Naive B cell (primary cell): ENCODE results near the gene PROC. TPM values are rescaled to one million over a fixed set of nuclear protein-coding genes. Genes with fewer than 3 reads are reported as not detected.

ENCODE experiments used
- ATAC-seq, 2 donors: fragments of 150-1000 bp; cut with Tn5 transposase; 2 replicates each; pipeline ENCODE4 v1.10.0; 2021; ENCODE audit warnings: low read depth in 2 of 2, mild to moderate bottlenecking in 2 of 2, moderate library complexity in 2 of 2
- DNase-seq: peaks from one replicate; pipeline ENCODE4 v3.0.0; 2022
- H3K27ac Mint-ChIP-seq, 6 donors: one replicate each; pipeline ENCODE4 v1.8.0; 2020 to 2022; ENCODE audit warnings: mild to moderate bottlenecking in 6 of 6, mixed read lengths in 6 of 6, moderate library complexity in 5 of 6, inconsistent platforms in 2 of 6
- H3K27me3 Mint-ChIP-seq, 3 donors: one replicate each; pipeline ENCODE4 v1.8.0; 2021 to 2022; ENCODE audit warnings: mixed read lengths in 3 of 3, mild to moderate bottlenecking in 1 of 3
- H3K36me3 Mint-ChIP-seq, 2 donors: one replicate each; pipeline ENCODE4 v1.8.0; 2020 to 2022; ENCODE audit warnings: mixed read lengths in 2 of 2, inconsistent platforms in 1 of 2, mild to moderate bottlenecking in 1 of 2
- H3K4me1 Mint-ChIP-seq, 3 donors: one replicate each; pipeline ENCODE4 v1.8.0; 2020 to 2022; ENCODE audit warnings: mixed read lengths in 3 of 3, inconsistent platforms in 1 of 3, mild to moderate bottlenecking in 1 of 3, moderate library complexity in 1 of 3
- H3K4me3 Mint-ChIP-seq, 8 donors: one replicate each; pipeline ENCODE4 v1.8.0; 2020 to 2022; ENCODE audit warnings: mild to moderate bottlenecking in 8 of 8, mixed read lengths in 8 of 8, moderate library complexity in 8 of 8, inconsistent platforms in 2 of 8
- H3K9me3 Mint-ChIP-seq, 7 donors: one replicate each; pipeline ENCODE4 v1.8.0; 2020 to 2022; ENCODE audit warnings: mixed read lengths in 7 of 7, mild to moderate bottlenecking in 5 of 7, inconsistent platforms in 2 of 7, moderate library complexity in 1 of 7
- polyA plus RNA-seq, 6 donors: library from polyadenylated mRNA; unstranded; fragments of 300-500 nt; fragmentation: Illumina TruSeq; gene quantifications; one replicate each; pipeline ENCODE4 v1.2.3, GENCODE V29; 2021; ENCODE audit warnings: low read depth in 6 of 6

Gene PROC
- polyA plus RNA-seq, result under 1 TPM in 1 of 6 donors, not detected in 5; 0.53 TPM

DNA sequence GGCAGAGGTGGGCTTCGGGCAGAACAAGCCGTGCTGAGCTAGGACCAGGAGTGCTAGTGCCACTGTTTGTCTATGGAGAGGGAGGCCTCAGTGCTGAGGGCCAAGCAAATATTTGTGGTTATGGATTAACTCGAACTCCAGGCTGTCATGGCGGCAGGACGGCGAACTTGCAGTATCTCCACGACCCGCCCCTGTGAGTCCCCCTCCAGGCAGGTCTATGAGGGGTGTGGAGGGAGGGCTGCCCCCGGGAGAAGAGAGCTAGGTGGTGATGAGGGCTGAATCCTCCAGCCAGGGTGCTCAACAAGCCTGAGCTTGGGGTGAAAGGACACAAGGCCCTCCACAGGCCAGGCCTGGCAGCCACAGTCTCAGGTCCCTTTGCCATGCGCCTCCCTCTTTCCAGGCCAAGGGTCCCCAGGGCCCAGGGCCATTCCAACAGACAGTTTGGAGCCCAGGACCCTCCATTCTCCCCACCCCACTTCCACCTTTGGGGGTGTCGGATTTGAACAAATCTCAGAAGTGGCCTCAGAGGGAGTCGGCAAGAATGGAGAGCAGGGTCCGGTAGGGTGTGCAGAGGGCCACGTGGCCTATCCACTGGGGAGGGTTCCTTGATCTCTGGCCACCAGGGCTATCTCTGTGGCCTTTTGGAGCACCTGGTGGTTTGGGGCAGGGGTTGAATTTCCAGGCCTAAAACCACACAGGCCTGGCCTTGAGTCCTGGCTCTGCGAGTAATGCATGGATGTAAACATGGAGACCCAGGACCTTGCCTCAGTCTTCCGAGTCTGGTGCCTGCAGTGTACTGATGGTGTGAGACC is at the start of gene PROC:
Gene PROC (plus strand): TSS at position 128 of the 812 bp plus-strand sequence. CDS start 1,516 bp downstream, outside the sequence.
- Mint-ChIP-seq H3K27me3 (peaks cover 0 to 17% (median 5%) of the 10 kb centered on the region in 3 donors), H3K4me3 (peak within 1 kb of the TSS; percentile 7 to 88 (median 60)), H3K4me1 (peaks cover 30 to 42% (median 32%) of the 10 kb centered on the region in 3 donors), H3K27ac (peak within 1 kb of the TSS in 5 of 6 donors; percentile 14 to 68 (median 52)), H3K36me3 (no peaks in the 10 kb centered on the region), H3K9me3 (no peaks in the 10 kb centered on the region)
- ATAC-seq (no peak), DNase-seq (no peak)

DNA sequence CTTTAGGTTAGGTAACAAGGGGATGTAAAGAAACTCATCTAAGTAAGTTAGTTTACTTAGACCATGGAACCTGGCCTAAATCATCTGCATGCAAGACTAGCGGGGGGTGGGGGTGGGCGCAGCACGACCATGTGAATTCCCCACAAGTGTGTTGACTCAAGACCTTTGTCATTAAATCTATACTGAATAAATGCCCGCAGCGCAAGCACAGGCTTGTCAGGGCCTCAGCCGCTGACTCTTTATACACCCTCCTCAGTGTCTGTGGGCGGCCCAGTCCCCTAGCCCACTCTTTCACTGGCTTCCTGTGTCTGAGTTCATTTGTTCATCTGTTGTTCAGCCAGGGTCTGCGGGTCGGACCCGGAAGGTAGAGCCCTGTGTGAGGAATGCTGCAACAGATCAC is 48.2 kb upstream of the PROC start:
- DNase-seq, result no peak
- peak overlapping the region in 1 of 6 donors; percentile 36 for H3K27ac Mint-ChIP-seq
- no peak for ATAC-seq
- H3K36me3 Mint-ChIP-seq, result peaks cover 33 to 37% of the 10 kb centered on the region in 2 donors
- peaks cover 39 to 59% (median 51%) of the 10 kb centered on the region in 3 donors for H3K4me1 Mint-ChIP-seq
- H3K4me3 Mint-ChIP-seq, result peak overlapping the region in 1 of 8 donors; percentile 29
- H3K9me3 Mint-ChIP-seq, result peaks cover 4 to 55% (median 36%) of the 10 kb centered on the region in 7 donors
- H3K27me3 Mint-ChIP-seq, result no peaks in the 10 kb centered on the region

DNA sequence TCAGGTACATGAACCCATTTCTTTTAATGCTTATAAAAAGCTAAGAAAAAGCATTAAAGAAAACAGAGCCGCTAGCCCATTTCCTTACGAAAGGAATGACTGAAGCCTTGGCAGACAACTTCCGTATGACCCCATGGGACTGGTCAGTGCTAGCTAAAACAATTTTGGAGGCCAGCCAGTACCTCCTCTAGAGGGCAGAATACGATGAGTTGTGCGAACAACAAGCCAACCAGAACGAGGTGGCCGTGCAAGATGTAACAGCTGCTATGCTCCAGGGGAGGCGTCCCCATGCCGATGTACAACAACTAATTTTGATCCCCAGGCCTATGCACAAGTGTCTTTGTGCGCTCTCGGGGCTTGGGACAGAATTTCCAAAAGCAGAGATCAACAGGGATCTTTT is 47.2 kb upstream of the PROC start:
- Mint-ChIP-seq H3K27ac (peak overlapping the region in 1 of 6 donors; percentile 69), H3K27me3 (no peaks in the 10 kb centered on the region), H3K4me3 (peak overlapping the region in 2 of 8 donors; percentile 5 to 15), H3K4me1 (peaks cover 34 to 54% (median 44%) of the 10 kb centered on the region in 3 donors), H3K36me3 (peaks cover 42 to 43% of the 10 kb centered on the region in 2 donors), H3K9me3 (peaks cover 10 to 55% (median 39%) of the 10 kb centered on the region in 7 donors)
- ATAC-seq, result no peak
- no peak for DNase-seq

DNA sequence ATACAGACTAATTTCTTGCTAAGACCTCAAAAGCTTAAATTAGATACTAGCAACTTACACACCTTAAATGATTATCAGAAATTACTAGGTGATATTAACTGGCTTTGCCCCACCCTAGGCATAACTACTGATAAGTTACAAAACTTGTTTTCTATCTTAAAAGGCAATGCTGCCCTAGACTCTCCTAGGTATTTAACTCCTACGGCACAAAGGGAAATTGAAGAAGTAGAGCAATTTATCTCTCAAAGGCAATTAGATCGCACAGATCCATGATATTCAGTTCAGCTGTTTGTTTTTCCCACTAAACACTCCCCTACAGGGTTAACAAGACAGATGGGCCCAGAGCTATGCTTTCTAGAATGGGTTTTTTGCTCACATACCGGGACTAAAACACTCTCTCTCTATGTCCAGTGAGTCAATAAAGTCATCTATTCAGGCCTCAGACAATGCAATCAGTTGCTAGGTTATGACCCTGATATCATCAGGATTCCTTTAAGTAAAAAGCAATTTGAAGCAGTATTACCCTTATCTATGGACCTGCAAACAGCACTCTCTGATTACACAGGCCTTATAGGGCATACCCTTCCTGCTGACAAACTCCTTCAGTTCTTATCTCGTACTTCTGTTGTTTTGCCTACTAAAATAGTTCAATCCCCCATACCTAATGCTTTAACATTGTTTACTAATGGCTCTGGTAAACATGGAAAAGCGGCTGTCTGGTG is 44.7 kb upstream of the PROC start:
- Mint-ChIP-seq H3K27ac (peak overlapping the region in 2 of 6 donors; percentile 22 to 52), H3K9me3 (peaks cover 10 to 55% (median 43%) of the 10 kb centered on the region in 7 donors), H3K4me1 (peaks cover 35 to 47% (median 40%) of the 10 kb centered on the region in 3 donors), H3K4me3 (peak overlapping the region in 1 of 8 donors; percentile 25), H3K36me3 (peaks cover 48 to 53% of the 10 kb centered on the region in 2 donors), H3K27me3 (no peaks in the 10 kb centered on the region)
- ATAC-seq (no peak), DNase-seq (no peak)

DNA sequence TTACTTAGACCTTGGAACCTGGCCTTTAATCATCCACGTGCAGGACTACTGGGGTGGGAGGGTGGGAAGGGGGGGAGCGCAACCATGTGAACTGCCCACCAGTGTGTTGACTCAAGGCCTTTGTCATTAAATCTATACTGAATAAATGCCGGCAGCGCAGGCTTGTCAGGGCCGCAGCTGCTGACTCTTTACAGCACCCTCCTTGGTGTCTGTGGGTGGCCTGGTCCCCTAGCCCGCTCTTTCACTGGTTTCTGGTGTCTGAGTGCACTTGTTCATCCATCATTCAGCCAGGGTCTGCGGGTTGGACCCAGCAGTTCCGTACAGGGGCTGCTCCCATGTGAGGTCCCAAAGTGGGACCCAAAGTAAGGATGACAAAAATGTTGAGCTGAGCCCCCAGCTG is 42.0 kb upstream of the PROC start:
- ATAC-seq (no peak), DNase-seq (no peak)
- Mint-ChIP-seq H3K36me3 (peaks cover 31 to 45% of the 10 kb centered on the region in 2 donors), H3K9me3 (peaks cover 10 to 39% (median 31%) of the 10 kb centered on the region in 7 donors), H3K27ac (no peak overlapping the region), H3K27me3 (no peaks in the 10 kb centered on the region), H3K4me3 (peak overlapping the region in 1 of 8 donors; percentile 74), H3K4me1 (peaks cover 46 to 56% (median 51%) of the 10 kb centered on the region in 3 donors)

DNA sequence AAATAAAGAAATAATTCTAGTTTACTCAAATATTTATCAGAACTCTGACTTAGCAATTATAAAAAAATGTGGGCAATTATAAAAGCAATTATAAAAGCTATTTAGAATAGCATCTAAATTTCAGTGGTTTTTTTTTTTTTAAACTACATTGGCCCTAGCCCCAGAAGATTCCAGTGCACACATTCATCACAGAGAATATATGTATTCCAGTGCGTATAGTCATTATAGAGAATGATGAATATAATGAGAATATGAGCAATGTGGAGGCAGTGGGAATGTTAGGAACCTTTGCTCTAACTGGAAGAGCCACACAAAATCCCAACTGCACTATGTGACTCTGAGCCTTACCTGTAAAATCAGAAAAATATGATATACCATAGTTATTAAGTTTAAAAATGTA is 41.0 kb upstream of the PROC start:
- peaks cover 31 to 39% of the 10 kb centered on the region in 2 donors for H3K36me3 Mint-ChIP-seq
- H3K27ac Mint-ChIP-seq, result peak overlapping the region in 2 of 6 donors; percentile 9 to 27
- no peak for ATAC-seq
- H3K4me1 Mint-ChIP-seq, result peaks cover 41 to 54% (median 48%) of the 10 kb centered on the region in 3 donors
- DNase-seq, result no peak
- H3K4me3 Mint-ChIP-seq, result peak overlapping the region in 1 of 8 donors; percentile 52
- peaks cover 10 to 30% (median 26%) of the 10 kb centered on the region in 7 donors for H3K9me3 Mint-ChIP-seq
- H3K27me3 Mint-ChIP-seq, result no peaks in the 10 kb centered on the region

DNA sequence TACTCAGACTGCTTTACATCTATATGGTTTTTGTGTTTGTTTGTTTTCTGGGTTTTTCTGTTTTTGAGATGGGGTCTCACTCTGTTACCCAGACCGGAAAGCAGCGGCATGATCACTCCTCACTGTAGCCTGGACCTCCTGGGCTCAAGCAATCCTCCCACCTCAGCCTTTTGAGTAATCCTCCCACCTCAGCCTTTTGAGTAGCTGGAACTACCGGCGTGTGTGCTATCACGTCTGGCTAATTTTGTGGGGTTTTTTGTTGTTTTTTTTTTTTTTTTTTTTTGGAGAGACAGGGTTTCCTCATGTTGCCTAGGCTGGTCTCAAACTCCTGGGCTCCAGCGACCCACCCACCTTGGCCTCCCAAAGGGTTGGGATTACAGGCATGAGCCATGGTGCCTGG is 39.5 kb upstream of the PROC start:
- peak overlapping the region in 1 of 8 donors; percentile 35 for H3K4me3 Mint-ChIP-seq
- peaks cover 45 to 61% (median 52%) of the 10 kb centered on the region in 3 donors for H3K4me1 Mint-ChIP-seq
- H3K27me3 Mint-ChIP-seq, result no peaks in the 10 kb centered on the region
- ATAC-seq (no peak), DNase-seq (no peak)
- H3K36me3 Mint-ChIP-seq, result peaks cover 25 to 26% of the 10 kb centered on the region in 2 donors
- H3K9me3 Mint-ChIP-seq, result peaks cover 5 to 17% (median 13%) of the 10 kb centered on the region in 7 donors
- H3K27ac Mint-ChIP-seq, result no peak overlapping the region

DNA sequence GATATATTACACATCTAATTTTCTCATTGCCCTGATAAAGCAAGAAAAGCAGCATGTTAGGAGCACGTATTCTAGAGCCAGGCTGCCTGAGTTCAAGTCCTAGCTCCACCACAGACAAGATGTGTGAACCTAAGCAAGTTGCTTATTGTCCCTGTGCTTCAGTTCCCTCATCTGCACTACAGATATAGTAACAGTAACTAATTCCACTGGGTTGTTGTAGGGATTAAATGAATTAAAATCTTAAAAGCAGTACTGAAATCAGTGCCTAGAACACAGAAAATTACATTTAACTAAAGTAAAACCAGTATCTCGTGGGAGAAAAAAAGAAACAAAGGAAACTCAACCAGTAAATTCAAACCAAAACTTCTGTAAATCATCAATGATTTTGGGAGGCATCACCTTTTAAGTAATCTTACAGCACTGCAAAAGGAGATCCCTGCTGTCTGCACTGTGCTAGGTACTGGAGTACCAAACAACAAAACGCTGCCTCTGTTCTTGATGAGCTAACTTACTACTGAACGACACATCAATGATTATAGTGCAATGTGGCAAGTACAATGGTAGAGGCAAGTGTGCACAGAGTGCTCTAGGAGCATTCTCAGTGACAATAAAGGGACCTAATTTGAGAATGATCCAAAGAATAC is 38.4 kb upstream of the PROC start:
- DNase-seq (no peak), ATAC-seq (no peak)
- Mint-ChIP-seq H3K27me3 (no peaks in the 10 kb centered on the region), H3K4me3 (no peak overlapping the region), H3K36me3 (peaks cover 15 to 16% of the 10 kb centered on the region in 2 donors), H3K27ac (peak overlapping the region in 2 of 6 donors; percentile 7 to 23), H3K9me3 (peaks cover 0 to 7% (median 5%) of the 10 kb centered on the region in 7 donors), H3K4me1 (peaks cover 44 to 67% (median 61%) of the 10 kb centered on the region in 3 donors)

DNA sequence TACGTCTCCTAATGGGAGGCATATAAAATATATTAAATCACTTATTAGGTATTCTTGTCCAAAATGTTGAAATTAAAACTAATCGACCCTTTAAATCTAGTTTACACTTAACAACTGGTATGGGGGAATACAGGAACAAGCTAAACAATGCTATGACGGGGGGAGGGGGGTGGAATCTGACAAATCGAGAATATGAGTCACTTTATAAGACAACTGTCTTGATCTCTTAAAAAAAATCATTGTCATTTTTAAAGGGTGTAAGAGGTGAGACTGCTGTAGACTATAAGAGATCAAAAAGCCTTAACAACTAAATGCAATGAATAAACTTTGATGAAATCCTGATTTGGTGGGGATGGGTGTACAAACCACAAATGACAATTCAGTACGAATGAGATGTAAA is 36.5 kb upstream of the PROC start:
- Mint-ChIP-seq H3K4me1 (peaks cover 49 to 80% (median 72%) of the 10 kb centered on the region in 3 donors), H3K4me3 (peak overlapping the region in 1 of 8 donors; percentile 29), H3K27me3 (no peaks in the 10 kb centered on the region), H3K27ac (no peak overlapping the region), H3K9me3 (no peaks in the 10 kb centered on the region), H3K36me3 (peaks cover 0 to 7% of the 10 kb centered on the region in 2 donors)
- no peak for DNase-seq
- ATAC-seq, result no peak

DNA sequence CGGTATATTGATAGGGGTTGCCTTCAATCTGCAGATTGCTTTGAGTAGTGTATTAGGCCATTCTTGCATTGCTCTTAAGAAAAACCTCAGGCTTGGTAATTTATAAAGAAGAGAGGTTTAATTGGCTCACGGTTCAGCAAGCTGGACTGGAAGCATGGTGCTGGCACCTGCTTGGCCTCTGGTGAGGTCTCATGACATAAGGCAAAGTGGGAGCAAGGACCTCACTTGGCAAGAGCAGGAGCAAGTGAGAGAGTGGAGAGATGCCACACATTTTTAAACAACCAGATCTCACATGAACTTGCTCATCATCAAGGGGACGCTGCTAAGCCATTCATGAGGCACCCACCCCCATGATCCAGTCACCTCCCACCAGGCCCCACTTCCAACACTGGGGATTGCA is 35.4 kb upstream of the PROC start:
- H3K27me3 Mint-ChIP-seq, result no peaks in the 10 kb centered on the region
- H3K27ac Mint-ChIP-seq, result peak overlapping the region in 2 of 6 donors; percentile 73 to 87
- peaks cover 50 to 79% (median 75%) of the 10 kb centered on the region in 3 donors for H3K4me1 Mint-ChIP-seq
- DNase-seq (no peak), ATAC-seq (no peak)
- no peaks in the 10 kb centered on the region for H3K36me3 Mint-ChIP-seq
- H3K9me3 Mint-ChIP-seq, result no peaks in the 10 kb centered on the region
- peak overlapping the region in 2 of 8 donors; percentile 10 to 47 for H3K4me3 Mint-ChIP-seq

DNA sequence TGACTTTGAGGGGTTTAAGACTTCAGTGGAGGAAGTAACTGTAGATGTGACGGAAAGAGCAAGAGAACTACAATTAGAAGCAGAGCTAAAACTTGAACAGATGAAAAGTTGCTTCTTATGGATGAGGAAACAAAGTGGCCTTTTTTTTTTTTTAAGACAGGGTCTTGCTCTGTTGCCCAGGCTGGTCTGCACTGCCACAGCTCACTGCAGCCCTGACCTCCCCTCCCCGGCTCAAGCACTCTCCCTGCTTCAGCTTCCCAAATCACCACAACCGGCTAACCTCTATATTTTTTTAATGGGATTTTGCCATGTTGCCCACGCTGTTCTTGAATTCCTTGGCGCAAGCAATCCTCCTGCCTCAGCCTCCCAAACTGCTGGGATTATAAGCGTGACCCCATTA is 33.7 kb upstream of the PROC start:
- Mint-ChIP-seq H3K36me3 (no peaks in the 10 kb centered on the region), H3K27me3 (no peaks in the 10 kb centered on the region), H3K27ac (peak overlapping the region in 4 of 6 donors; percentile 52 to 88 (median 80)), H3K9me3 (no peaks in the 10 kb centered on the region), H3K4me3 (peak overlapping the region in 3 of 8 donors; percentile 14 to 92 (median 88)), H3K4me1 (peaks cover 58 to 83% (median 81%) of the 10 kb centered on the region in 3 donors)
- no peak for DNase-seq
- ATAC-seq, result no peak

DNA sequence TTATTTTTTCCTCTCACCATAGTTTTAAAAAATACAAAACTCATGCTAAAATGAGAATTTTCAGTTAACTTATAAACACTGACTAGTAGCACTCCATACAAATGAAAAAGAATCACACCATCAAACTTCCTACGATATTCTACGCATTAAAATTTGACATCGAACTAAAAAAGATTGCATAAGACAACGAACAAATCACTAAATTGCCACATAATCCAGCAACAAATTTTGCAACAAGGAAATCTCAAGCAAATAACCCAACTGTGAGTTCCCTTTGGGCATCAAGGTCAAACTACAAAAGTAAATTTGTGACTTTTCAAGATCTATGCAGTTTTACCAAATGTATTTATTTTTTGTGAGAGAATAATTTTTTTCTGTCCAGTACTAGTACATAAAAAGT is 32.0 kb upstream of the PROC start:
- Mint-ChIP-seq H3K27ac (peak overlapping the region; percentile 33 to 99 (median 96)), H3K27me3 (no peaks in the 10 kb centered on the region), H3K9me3 (peaks cover 0 to 5% (median 0%) of the 10 kb centered on the region in 7 donors), H3K4me1 (peaks cover 62 to 84% (median 80%) of the 10 kb centered on the region in 3 donors), H3K4me3 (peak overlapping the region; percentile 85 to 95 (median 92)), H3K36me3 (no peaks in the 10 kb centered on the region)
- ATAC-seq, result no peak
- no peak for DNase-seq
